LNCaP clone FGC (cell line): ENCODE measurements around the gene WNT16.

Experiments
- DNase-seq: peaks from one replicate; pipeline ENCODE4 v3.0.0-alpha.2; 2011; ENCODE audit warnings: low read depth
- H3K4me3 ChIP-seq: 2 replicates; pipeline ENCODE4 v1.5.1; 2011; ENCODE audit warnings: mild to moderate bottlenecking, low read depth, low read length, control low read depth
- CTCF ChIP-seq: IDR thresholded peaks from 2 replicates; pipeline ENCODE4 v1.5.1; 2012; ENCODE audit warnings: mild to moderate bottlenecking; ENCODE audit not compliant: control insufficient read depth, insufficient read depth; ENCODE audit errors: extremely low read depth

Gene WNT16

GRCh38 chr7:121334875-121335648 is 6.3 kb downstream of the WNT16 start:
- no peak overlapping the region for H3K4me3 ChIP-seq
- DNase-seq, result no peak
- no peak for TF ChIP-seq CTCF

GRCh38 chr7:121336579-121336978 is 7.8 kb downstream of the WNT16 start:
- no peak for TF ChIP-seq CTCF
- no peak for DNase-seq
- no peak overlapping the region for H3K4me3 ChIP-seq

- no peak overlapping the region for H3K4me3 ChIP-seq
- DNase-seq, result no peak
- peak; percentile 82 for TF ChIP-seq CTCF
Measured at GRCh38 chr7:121337398-121337797, 8.6 kb downstream of the WNT16 start.

- DNase-seq, result no peak
- no peak overlapping the region for H3K4me3 ChIP-seq
- TF ChIP-seq CTCF, result no peak
Measured at GRCh38 chr7:121339082-121339481, 10.3 kb downstream of the WNT16 start.

GRCh38 chr7:121341933-121342332 is 13.1 kb downstream of the WNT16 start:
- H3K4me3 ChIP-seq, result no peak overlapping the region
- no peak for DNase-seq
- no peak for TF ChIP-seq CTCF

GRCh38 chr7:121342631-121343030 is 13.8 kb downstream of the WNT16 start:
- no peak for TF ChIP-seq CTCF
- no peak for DNase-seq
- H3K4me3 ChIP-seq, result no peak overlapping the region

GRCh38 chr7:121343302-121343701 is 14.5 kb downstream of the WNT16 start:
- H3K4me3 ChIP-seq, result no peak overlapping the region
- no peak for DNase-seq

More at GRCh38 chr7:121343302-121343701, 14.5 kb downstream of the WNT16 start:
- TF ChIP-seq CTCF, result no peak
